Bronchial epithelial cell (primary cell): ENCODE measurements around the gene CC2D2A. TPM values are rescaled to one million over a fixed set of nuclear protein-coding genes. Genes with fewer than 3 reads are reported as not detected.

ENCODE experiments used
- DNase-seq: peaks from one replicate; pipeline ENCODE4 v3.0.0-alpha.2; 2010; ENCODE audit warnings: low read depth
- FAIRE-seq: peaks from 2 replicates; lab custom pipeline; 2011; peaks lifted over from hg19 to GRCh38; lab: Jason Lieb, UNC
- H3K27me3 ChIP-seq: 2 replicates; pipeline ENCODE4 v1.5.1; 2011; ENCODE audit warnings: low read length; ENCODE audit not compliant: control insufficient read depth, insufficient read depth
- H3K36me3 ChIP-seq: 2 replicates; pipeline ENCODE4 v1.5.1; 2011; ENCODE audit warnings: low read length; ENCODE audit not compliant: control insufficient read depth, insufficient read depth
- H3K4me3 ChIP-seq: 2 replicates; pipeline ENCODE4 v1.5.1; 2011; ENCODE audit warnings: mild to moderate bottlenecking, low read depth, low read length, control low read depth
- total RNA-seq: library from RNA; depleted of rRNA; stranded (reverse); fragments of >200 nt; gene quantifications from 2 replicates; pipeline ENCODE4 v1.2.1, GENCODE V29; 2014
- TF ChIP-seq, protein P1 (sequence below): IDR thresholded peaks from 2 replicates; pipeline ENCODE4 v1.5.1; 2011; ENCODE audit warnings: mild to moderate bottlenecking, moderate library complexity, low read length, control low read depth, inconsistent platforms; ENCODE audit not compliant: insufficient read depth, severe bottlenecking

Gene CC2D2A
- total RNA-seq, 1 donor from 2014 or later: 5.8 TPM

DNA sequence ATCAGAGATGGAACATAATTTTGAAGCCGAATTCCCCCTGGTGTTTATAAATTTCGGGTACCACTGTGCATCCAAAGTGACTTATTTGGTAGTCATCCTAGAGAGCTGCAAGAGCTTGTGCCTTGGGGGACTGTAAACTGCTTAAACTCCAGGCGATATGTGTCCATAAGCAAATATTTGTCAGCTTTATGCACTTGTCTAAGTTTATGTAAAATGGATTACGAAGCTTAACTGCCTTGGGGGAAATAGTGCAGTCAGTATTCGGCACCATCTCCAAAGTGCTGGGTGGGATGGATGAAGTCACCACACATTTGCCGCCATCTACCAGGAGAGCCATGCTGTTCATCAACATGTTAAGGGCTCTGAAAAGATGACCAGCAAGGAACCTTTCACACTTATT is 65.9 kb downstream of the CC2D2A start:
- Histone ChIP-seq H3K27me3 (no peaks in the 10 kb centered on the region), H3K36me3 (peaks cover 2% of the 10 kb centered on the region), H3K4me3 (no peak overlapping the region)
- FAIRE-seq: no peak
- TF ChIP-seq, protein P1, sequence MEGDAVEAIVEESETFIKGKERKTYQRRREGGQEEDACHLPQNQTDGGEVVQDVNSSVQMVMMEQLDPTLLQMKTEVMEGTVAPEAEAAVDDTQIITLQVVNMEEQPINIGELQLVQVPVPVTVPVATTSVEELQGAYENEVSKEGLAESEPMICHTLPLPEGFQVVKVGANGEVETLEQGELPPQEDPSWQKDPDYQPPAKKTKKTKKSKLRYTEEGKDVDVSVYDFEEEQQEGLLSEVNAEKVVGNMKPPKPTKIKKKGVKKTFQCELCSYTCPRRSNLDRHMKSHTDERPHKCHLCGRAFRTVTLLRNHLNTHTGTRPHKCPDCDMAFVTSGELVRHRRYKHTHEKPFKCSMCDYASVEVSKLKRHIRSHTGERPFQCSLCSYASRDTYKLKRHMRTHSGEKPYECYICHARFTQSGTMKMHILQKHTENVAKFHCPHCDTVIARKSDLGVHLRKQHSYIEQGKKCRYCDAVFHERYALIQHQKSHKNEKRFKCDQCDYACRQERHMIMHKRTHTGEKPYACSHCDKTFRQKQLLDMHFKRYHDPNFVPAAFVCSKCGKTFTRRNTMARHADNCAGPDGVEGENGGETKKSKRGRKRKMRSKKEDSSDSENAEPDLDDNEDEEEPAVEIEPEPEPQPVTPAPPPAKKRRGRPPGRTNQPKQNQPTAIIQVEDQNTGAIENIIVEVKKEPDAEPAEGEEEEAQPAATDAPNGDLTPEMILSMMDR: no peak
- no peak for DNase-seq

DNA sequence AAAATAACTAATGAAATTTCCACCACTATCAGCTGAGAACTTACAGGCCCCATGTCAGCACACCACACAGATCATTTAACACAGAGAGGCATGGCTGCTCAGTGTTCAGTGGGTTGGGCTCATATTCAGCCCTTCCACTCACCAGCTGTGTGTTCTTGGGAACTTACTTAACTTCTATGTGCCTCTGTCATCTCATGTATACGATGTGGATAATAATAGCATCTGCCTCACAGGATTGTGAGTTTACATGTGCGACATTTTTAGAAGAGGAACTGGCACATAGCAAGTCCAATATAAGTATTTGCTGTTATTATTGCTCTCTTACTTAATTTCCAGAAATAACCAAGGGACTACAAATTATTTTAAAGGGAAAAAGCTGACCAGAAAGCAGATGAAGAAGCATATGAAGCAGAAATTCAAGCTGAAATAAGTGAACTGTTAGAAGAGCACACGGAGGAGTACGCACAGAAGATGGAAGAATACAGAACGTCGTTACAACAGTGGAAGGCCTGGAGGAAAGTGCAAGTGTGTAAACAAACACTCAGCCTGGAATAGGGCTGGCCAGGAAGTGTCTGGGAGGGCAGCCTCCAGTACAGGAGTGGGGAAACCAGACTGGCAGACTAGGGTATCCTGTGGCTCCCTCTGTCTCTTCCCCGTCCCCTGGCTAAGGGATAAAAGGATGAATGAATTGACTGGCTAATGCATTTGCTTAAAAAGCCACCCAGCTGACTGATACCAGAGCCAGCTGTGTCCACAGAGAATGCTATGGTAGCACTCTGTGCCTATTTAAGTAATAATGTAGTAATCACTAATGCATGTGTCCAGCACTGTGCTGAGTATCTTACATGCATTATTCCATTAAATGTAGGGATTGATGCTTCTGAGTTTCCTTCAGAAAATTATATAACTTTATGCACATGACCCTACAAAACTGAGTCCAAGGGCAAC is 67.1 kb downstream of the CC2D2A start:
- Histone ChIP-seq H3K27me3 (no peaks in the 10 kb centered on the region), H3K4me3 (no peak overlapping the region), H3K36me3 (no peaks in the 10 kb centered on the region)
- TF ChIP-seq, protein P1: no peak
- DNase-seq (no peak), FAIRE-seq (peak; percentile 50)

DNA sequence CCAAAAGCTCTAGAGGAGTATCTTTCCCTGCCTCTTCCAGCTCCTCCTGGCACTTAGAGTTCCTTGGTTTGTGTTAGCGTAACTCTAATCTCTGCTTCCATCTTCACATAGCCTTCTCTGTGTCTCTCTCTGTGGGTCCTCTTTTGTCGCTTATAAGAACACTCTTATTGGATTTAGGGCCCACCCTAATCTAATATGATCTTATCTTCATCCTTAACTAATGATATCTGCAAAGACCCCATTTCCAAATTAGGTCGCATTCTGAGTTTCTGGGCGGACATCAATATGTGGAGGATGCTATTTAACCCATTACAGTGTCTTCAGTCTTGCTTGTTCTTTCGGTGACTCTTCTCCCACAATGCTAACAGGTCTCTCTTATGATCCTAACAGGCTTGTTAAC is 72.3 kb downstream of the CC2D2A start:
- Histone ChIP-seq H3K27me3 (no peaks in the 10 kb centered on the region), H3K36me3 (peaks cover 1% of the 10 kb centered on the region), H3K4me3 (no peak overlapping the region)
- DNase-seq (no peak), FAIRE-seq (no peak)
- TF ChIP-seq, protein P1: no peak

DNA sequence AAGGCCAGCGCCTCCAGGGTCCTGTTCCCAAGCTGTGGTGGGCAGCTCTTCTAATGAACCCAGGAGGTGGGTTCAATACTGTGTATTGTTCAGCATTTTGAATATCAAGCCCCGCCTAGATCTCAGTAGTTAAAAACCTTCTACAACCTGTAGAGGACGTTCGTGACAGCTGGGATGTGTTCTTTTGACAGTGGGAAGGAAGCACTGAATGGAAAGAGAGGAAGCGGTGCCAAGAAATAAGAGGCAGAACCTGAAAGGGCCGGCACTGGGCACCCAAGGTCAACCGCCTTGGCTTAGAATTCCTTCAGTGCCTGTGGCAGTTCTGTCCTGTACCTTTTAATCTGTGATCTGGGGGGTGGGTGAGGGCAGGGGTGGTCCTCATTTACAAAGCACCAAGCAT is 73.1 kb downstream of the CC2D2A start:
- peaks cover 1% of the 10 kb centered on the region for H3K36me3 ChIP-seq
- H3K27me3 ChIP-seq: no peaks in the 10 kb centered on the region
- DNase-seq: no peak
- TF ChIP-seq, protein P1: no peak
- no peak for FAIRE-seq
- H3K4me3 ChIP-seq: no peak overlapping the region

DNA sequence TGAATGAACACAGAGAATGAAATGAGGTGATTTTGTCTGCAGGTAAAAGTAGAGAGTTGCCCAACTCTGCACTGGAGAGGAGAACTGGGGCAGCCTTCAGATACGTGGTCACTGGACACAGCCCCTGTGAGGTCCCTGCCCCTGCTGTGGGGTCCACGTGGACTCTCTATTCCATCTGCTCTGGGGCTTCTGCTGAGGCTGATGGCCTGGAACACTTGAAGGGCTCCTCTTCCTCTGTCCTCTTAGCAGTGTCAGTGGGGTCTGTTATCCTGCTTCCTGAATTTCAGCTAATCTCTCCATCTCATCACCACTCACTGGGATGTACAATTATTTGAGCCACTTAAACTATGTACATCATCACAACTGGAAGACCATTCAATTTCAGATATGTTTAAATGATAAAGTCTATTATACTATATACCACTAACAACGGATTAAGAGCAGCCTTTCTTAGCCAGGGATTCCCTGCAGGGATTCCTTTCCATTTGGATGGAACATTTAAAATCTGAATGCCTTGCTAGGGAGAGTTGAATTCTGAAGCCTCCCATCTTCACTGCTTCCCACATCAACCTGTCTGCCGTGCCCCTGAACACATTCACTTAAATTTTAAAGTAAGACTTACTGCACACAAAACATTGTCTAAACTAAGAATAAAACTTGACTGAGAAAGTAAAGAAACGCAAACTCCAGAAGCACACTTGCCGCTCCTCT is 74.0 kb downstream of the CC2D2A start:
- TF ChIP-seq, protein P1: no peak
- FAIRE-seq (no peak), DNase-seq (no peak)
- Histone ChIP-seq H3K36me3 (peaks cover 1% of the 10 kb centered on the region), H3K27me3 (no peaks in the 10 kb centered on the region), H3K4me3 (no peak overlapping the region)
